A549 (cell line): ENCODE results near the gene TET2.

ENCODE experiments used
- TF ChIP-seq, protein P1 (sequence below): fragments of 200-600 bp; sonication (generic); IDR thresholded peaks from 2 replicates; pipeline ENCODE4 v1.6.1; 2016; ENCODE audit warnings: antibody characterized with exemption, mild to moderate bottlenecking, moderate library complexity
- TF ChIP-seq, protein P2 (sequence below): fragments of >200 bp; sonication (Bioruptor Twin); formaldehyde crosslinking; IDR thresholded peaks from 3 replicates; pipeline ENCODE4 v1.5.1; 2016

DNA sequence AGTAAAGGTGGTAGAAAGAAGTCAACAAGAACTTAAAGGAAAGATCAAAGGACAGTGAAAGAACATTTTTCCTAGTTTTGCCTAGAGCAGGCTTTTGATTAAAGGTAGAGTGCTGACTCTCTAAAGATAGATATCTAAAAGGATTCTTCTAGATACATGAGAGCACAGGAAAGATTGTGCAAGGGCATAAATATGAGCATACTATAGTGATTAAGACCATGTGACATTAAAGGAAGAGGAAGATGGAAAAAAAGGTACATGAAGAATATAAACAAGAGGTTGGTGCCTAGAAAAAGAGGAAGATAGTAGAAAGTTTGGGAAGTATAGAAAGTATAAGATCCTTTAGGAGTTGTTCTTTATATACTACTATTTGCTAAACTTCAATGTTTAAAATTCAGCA is 26.1 kb upstream of the TET2 start:
- TF ChIP-seq, protein P1, sequence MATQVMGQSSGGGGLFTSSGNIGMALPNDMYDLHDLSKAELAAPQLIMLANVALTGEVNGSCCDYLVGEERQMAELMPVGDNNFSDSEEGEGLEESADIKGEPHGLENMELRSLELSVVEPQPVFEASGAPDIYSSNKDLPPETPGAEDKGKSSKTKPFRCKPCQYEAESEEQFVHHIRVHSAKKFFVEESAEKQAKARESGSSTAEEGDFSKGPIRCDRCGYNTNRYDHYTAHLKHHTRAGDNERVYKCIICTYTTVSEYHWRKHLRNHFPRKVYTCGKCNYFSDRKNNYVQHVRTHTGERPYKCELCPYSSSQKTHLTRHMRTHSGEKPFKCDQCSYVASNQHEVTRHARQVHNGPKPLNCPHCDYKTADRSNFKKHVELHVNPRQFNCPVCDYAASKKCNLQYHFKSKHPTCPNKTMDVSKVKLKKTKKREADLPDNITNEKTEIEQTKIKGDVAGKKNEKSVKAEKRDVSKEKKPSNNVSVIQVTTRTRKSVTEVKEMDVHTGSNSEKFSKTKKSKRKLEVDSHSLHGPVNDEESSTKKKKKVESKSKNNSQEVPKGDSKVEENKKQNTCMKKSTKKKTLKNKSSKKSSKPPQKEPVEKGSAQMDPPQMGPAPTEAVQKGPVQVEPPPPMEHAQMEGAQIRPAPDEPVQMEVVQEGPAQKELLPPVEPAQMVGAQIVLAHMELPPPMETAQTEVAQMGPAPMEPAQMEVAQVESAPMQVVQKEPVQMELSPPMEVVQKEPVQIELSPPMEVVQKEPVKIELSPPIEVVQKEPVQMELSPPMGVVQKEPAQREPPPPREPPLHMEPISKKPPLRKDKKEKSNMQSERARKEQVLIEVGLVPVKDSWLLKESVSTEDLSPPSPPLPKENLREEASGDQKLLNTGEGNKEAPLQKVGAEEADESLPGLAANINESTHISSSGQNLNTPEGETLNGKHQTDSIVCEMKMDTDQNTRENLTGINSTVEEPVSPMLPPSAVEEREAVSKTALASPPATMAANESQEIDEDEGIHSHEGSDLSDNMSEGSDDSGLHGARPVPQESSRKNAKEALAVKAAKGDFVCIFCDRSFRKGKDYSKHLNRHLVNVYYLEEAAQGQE: no peak
- TF ChIP-seq, protein P2, sequence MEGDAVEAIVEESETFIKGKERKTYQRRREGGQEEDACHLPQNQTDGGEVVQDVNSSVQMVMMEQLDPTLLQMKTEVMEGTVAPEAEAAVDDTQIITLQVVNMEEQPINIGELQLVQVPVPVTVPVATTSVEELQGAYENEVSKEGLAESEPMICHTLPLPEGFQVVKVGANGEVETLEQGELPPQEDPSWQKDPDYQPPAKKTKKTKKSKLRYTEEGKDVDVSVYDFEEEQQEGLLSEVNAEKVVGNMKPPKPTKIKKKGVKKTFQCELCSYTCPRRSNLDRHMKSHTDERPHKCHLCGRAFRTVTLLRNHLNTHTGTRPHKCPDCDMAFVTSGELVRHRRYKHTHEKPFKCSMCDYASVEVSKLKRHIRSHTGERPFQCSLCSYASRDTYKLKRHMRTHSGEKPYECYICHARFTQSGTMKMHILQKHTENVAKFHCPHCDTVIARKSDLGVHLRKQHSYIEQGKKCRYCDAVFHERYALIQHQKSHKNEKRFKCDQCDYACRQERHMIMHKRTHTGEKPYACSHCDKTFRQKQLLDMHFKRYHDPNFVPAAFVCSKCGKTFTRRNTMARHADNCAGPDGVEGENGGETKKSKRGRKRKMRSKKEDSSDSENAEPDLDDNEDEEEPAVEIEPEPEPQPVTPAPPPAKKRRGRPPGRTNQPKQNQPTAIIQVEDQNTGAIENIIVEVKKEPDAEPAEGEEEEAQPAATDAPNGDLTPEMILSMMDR: no peak
